Stomach (tissue), 4 donors: ENCODE data around the gene FSIP1.

Experiments
- POLR2A ChIP-seq, 4 donors: fragments of 450-650 bp; IDR thresholded peaks; one replicate each; pipeline ENCODE4 v1.6.1; 2016; ENCODE audit warnings: antibody characterized with exemption in 4 of 4, control low read depth in 2 of 4, mild to moderate bottlenecking in 1 of 4, moderate library complexity in 1 of 4
- POLR2AphosphoS5 ChIP-seq, 3 donors: sonication (generic); formaldehyde crosslinking; IDR thresholded peaks; one replicate each; pipeline ENCODE4 v1.6.1; 2016; ENCODE audit warnings: antibody characterized with exemption in 3 of 3
- TF ChIP-seq, protein P1 (sequence below), 7 experiments: fragments of 450-650 bp in 4 of 7; fragments of 200-600 bp in 3 of 7; sonication (generic) in 3 of 7; IDR thresholded peaks; one replicate each; pipeline ENCODE4 v1.5.1; 2016 to 2019; ENCODE audit warnings: antibody characterized with exemption in 7 of 7, control low read depth in 2 of 7, mild to moderate bottlenecking in 1 of 7

GRCh38 chr15:39787479-39787878 lies 4.8 kb upstream of the FSIP1 start:
- TF ChIP-seq, protein P1, sequence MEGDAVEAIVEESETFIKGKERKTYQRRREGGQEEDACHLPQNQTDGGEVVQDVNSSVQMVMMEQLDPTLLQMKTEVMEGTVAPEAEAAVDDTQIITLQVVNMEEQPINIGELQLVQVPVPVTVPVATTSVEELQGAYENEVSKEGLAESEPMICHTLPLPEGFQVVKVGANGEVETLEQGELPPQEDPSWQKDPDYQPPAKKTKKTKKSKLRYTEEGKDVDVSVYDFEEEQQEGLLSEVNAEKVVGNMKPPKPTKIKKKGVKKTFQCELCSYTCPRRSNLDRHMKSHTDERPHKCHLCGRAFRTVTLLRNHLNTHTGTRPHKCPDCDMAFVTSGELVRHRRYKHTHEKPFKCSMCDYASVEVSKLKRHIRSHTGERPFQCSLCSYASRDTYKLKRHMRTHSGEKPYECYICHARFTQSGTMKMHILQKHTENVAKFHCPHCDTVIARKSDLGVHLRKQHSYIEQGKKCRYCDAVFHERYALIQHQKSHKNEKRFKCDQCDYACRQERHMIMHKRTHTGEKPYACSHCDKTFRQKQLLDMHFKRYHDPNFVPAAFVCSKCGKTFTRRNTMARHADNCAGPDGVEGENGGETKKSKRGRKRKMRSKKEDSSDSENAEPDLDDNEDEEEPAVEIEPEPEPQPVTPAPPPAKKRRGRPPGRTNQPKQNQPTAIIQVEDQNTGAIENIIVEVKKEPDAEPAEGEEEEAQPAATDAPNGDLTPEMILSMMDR (IDR thresholded peaks at IDR 0.05): no peak
- TF ChIP-seq POLR2A (IDR thresholded peaks at IDR 0.05) (no peak), POLR2AphosphoS5 (IDR thresholded peaks at IDR 0.05) (no peak)
